Measurements from ENCODE around the gene PNPT1. TPM values are rescaled to one million over a fixed set of nuclear protein-coding genes. Genes with fewer than 3 reads are reported as not detected.

The PNPT1 gene
- polyA plus RNA-seq, 1 donor from 2014 or later, result 23.4 TPM

DNA sequence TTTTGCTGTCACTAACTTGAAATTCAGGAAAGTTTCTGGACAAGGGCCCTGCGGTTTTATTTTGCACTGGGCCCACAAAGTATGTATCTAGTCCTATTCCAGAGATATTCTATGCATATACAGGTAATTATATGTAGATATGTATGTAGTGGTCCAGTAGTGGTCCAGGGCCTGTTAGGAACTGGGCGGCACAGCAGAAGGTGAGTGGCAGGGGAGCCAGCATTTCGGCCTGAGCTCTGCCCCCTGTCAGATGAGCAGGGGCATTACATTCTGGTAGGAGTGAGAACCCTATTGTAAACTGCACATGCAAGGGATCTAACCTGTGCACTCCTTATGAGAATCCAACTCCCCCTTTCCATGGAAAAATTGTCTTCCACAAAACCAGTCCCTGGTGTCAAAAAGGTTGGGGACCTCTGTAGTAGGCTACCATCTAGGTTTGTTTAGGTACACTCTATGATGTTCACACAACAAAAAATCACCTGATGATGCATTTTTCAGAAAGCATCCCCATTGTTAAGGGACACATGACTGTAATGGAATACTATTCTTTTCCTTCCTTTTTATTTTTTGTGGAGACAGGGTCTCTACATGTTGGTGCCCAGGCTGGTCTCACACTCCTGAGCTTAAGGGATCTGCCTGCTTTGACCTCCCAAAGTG is 73.4 kb downstream of the PNPT1 start:
- Histone ChIP-seq H3K9me3 (ENCODE audit: low read length) (no peaks in the 10 kb centered on the region), H3K36me3 (ENCODE audit: insufficient read depth, low read length) (no peaks in the 10 kb centered on the region), H3K9ac (ENCODE audit: low read length) (no peak overlapping the region), H3K27ac (ENCODE audit: low read length) (no peak overlapping the region), H3K9me2 (ENCODE audit: insufficient read depth, low read length) (no peaks in the 10 kb centered on the region), H3F3A (ENCODE audit: insufficient read depth, low read length, poor library complexity, severe bottlenecking) (no peaks in the 10 kb centered on the region), H3K79me2 (replicated peaks; ENCODE audit: insufficient read depth, low read length) (peaks cover 37% of the 10 kb centered on the region), H3K4me3 (ENCODE audit: low read length) (peak overlapping the region; percentile 16), H4K20me1 (ENCODE audit: insufficient read depth) (no peaks in the 10 kb centered on the region), H3K4me2 (ENCODE audit: low read length) (no peak overlapping the region), H3K27me3 (ENCODE audit: insufficient read depth, low read depth, low read length) (no peaks in the 10 kb centered on the region), H2AFZ (ENCODE audit: low read depth, low read length) (no peak overlapping the region)
- no peak for TF ChIP-seq MXI1 (conservative IDR thresholded peaks at IDR 0.05; ENCODE audit: poor library complexity, severe bottlenecking)
- TF ChIP-seq, protein P1, sequence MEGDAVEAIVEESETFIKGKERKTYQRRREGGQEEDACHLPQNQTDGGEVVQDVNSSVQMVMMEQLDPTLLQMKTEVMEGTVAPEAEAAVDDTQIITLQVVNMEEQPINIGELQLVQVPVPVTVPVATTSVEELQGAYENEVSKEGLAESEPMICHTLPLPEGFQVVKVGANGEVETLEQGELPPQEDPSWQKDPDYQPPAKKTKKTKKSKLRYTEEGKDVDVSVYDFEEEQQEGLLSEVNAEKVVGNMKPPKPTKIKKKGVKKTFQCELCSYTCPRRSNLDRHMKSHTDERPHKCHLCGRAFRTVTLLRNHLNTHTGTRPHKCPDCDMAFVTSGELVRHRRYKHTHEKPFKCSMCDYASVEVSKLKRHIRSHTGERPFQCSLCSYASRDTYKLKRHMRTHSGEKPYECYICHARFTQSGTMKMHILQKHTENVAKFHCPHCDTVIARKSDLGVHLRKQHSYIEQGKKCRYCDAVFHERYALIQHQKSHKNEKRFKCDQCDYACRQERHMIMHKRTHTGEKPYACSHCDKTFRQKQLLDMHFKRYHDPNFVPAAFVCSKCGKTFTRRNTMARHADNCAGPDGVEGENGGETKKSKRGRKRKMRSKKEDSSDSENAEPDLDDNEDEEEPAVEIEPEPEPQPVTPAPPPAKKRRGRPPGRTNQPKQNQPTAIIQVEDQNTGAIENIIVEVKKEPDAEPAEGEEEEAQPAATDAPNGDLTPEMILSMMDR (IDR thresholded peaks at IDR 0.05; ENCODE audit: poor library complexity, severe bottlenecking), result no peak
- no peak for TF ChIP-seq EZH2 (IDR thresholded peaks at IDR 0.05; ENCODE audit: borderline replicate concordance, insufficient read depth, low read length, poor library complexity, severe bottlenecking)
- TF ChIP-seq TAF1 (IDR thresholded peaks at IDR 0.05; ENCODE audit: low read depth), result no peak
- TF ChIP-seq, protein P2, sequence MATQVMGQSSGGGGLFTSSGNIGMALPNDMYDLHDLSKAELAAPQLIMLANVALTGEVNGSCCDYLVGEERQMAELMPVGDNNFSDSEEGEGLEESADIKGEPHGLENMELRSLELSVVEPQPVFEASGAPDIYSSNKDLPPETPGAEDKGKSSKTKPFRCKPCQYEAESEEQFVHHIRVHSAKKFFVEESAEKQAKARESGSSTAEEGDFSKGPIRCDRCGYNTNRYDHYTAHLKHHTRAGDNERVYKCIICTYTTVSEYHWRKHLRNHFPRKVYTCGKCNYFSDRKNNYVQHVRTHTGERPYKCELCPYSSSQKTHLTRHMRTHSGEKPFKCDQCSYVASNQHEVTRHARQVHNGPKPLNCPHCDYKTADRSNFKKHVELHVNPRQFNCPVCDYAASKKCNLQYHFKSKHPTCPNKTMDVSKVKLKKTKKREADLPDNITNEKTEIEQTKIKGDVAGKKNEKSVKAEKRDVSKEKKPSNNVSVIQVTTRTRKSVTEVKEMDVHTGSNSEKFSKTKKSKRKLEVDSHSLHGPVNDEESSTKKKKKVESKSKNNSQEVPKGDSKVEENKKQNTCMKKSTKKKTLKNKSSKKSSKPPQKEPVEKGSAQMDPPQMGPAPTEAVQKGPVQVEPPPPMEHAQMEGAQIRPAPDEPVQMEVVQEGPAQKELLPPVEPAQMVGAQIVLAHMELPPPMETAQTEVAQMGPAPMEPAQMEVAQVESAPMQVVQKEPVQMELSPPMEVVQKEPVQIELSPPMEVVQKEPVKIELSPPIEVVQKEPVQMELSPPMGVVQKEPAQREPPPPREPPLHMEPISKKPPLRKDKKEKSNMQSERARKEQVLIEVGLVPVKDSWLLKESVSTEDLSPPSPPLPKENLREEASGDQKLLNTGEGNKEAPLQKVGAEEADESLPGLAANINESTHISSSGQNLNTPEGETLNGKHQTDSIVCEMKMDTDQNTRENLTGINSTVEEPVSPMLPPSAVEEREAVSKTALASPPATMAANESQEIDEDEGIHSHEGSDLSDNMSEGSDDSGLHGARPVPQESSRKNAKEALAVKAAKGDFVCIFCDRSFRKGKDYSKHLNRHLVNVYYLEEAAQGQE (IDR thresholded peaks at IDR 0.05; ENCODE audit: borderline replicate concordance), result no peak
- no peak for TF ChIP-seq EP300 (conservative IDR thresholded peaks at IDR 0.05; ENCODE audit: poor library complexity, severe bottlenecking)
- TF ChIP-seq SMC3 (conservative IDR thresholded peaks at IDR 0.05; ENCODE audit: poor library complexity), result no peak
- TF ChIP-seq POLR2AphosphoS5 (IDR thresholded peaks at IDR 0.05), result no peak
- TF ChIP-seq RAD21 (conservative IDR thresholded peaks at IDR 0.05), result no peak

DNA sequence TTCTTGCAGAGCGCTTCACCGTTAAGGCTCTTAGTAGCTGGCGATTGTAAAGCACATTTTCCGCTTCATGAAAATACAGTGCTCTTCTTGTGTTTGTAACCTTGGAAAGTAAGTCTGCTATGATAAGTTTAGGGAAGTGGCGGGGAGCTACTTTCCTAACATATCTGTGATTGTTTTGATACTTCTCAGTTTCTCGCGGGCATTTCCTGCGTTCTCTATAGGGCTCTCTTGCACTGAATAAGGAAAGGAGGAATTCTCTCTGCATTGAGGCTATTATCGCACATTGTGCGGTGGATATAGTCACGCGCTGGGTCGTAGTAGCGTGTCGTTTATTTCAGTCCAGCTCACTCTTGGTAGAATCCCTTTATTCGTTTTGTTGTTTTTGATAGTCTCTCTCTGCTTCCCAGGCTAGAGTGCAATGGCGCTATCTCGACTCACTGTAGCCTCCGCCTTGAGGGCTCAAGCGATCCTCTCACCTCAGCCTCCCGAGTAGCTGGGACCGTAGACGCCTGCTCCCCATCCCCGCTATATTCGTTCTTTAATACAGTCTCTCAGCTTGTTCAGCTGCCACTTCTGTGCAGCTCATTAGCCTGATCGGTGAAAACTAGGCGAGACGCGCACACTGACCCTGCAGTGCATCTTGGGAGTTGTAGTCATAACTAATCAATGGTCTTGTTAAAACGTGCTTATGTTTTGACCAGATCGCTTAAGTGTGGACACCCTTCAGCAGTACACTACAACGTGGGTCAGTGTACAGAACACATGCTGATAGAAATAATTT is 75.2 kb downstream of the PNPT1 start:
- no peaks in the 10 kb centered on the region for H3K27me3 ChIP-seq (ENCODE audit: insufficient read depth, low read depth, low read length)
- H2AFZ ChIP-seq (ENCODE audit: low read depth, low read length), result peak overlapping the region; percentile 63
- H3F3A ChIP-seq (ENCODE audit: insufficient read depth, low read length, poor library complexity, severe bottlenecking), result no peaks in the 10 kb centered on the region
- peaks cover 55% of the 10 kb centered on the region for H3K79me2 ChIP-seq (replicated peaks; ENCODE audit: insufficient read depth, low read length)
- H3K4me3 ChIP-seq (ENCODE audit: low read length), result peak overlapping the region; percentile 82
- peak overlapping the region; percentile 78 for H3K27ac ChIP-seq (ENCODE audit: low read length)
- no peaks in the 10 kb centered on the region for H3K9me3 ChIP-seq (ENCODE audit: low read length)
- no peaks in the 10 kb centered on the region for H4K20me1 ChIP-seq (ENCODE audit: insufficient read depth)
- peak; percentile 52 for TF ChIP-seq MXI1 (conservative IDR thresholded peaks at IDR 0.05; ENCODE audit: poor library complexity, severe bottlenecking)
- TF ChIP-seq, protein P1 (IDR thresholded peaks at IDR 0.05; ENCODE audit: poor library complexity, severe bottlenecking), result no peak
- no peak for TF ChIP-seq EP300 (conservative IDR thresholded peaks at IDR 0.05; ENCODE audit: poor library complexity, severe bottlenecking)
- peak; percentile 73 for TF ChIP-seq POLR2AphosphoS5 (IDR thresholded peaks at IDR 0.05)
- no peak for TF ChIP-seq SMC3 (conservative IDR thresholded peaks at IDR 0.05; ENCODE audit: poor library complexity)
- TF ChIP-seq RAD21 (conservative IDR thresholded peaks at IDR 0.05), result no peak
- H3K36me3 ChIP-seq (ENCODE audit: insufficient read depth, low read length), result no peaks in the 10 kb centered on the region
- peak overlapping the region; percentile 96 for H3K4me2 ChIP-seq (ENCODE audit: low read length)
- H3K9ac ChIP-seq (ENCODE audit: low read length), result peak overlapping the region; percentile 72
- H3K9me2 ChIP-seq (ENCODE audit: insufficient read depth, low read length), result no peaks in the 10 kb centered on the region
